ENCODE measurements around the gene TTC3.
"Not testable (repeated sequence)": the region's sequence is repeated elsewhere in the genome, so short reads cannot be mapped to it uniquely, and the experiment has no call there.

TTC3 gene

DNA sequence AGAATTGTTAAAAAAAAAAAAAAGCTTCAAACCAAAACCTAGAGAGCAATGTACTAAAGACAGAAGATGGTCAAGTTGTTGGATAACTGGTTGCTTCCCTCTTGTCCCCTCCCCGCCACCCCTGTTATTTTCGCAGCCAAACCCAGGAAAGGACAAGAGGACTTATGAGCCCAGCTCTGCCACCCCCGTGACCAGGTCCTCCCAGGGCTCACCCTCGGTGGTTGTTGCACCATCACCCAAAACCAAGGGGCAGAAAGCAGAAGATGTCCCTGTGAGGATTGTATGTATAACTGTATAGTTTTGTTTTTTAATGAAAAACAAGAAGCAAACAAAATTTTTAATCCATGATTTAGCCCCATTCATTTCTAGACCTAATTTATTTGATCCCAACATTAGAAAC lies 124.7 kb downstream of the TTC3 start:
- DNase-seq: no peak

DNA sequence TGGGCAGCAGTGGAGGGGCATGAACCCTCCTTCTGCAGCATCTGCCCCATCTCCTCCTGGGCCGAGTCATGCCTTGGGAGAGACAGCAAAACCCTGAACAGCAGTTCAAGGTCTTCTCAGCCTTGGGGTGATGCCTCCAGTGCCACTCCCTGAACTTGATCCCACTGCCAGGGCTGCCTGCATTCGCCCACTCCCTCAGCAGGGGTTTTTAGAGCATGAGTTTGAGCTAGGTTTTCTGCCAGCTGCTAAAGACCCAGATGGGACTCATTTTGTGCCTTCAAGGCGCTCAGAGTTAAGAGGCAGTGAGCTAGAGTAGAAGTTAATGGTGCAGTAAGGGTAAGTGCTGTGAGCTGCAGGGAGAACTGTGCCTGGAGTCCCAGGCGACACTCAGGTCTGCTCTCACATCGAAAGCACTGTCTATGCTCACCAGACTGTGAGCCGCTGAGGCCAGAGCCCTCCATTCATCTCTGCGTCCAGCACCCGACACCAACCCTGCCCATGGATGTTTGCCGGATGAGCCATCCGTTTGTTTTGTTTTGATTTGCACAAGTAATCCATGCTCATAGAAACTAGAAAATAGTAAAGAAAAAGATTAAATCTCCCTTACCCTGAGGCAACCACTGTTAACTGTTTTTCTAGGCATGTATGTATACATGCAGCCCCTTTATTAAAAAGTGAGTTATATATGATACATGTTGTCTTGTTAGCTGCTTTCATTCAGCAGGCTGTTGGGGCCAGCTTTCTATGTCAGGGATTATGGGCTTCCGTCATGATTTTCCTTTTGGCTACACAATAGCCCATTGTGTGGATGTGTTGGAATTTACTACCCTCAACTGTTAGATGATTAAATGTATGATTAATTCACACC lies 126.2 kb downstream of the TTC3 start:
- no peak for DNase-seq

GRCh38 chr21:37200641-37201480 lies 127.8 kb downstream of the TTC3 start:
- no peak for DNase-seq

GRCh38 chr21:37202221-37203110 lies 129.4 kb downstream of the TTC3 start:
- DNase-seq: no peak

- DNase-seq: no peak
Observed at GRCh38 chr21:37204580-37204979, 131.5 kb downstream of the TTC3 start.

DNA sequence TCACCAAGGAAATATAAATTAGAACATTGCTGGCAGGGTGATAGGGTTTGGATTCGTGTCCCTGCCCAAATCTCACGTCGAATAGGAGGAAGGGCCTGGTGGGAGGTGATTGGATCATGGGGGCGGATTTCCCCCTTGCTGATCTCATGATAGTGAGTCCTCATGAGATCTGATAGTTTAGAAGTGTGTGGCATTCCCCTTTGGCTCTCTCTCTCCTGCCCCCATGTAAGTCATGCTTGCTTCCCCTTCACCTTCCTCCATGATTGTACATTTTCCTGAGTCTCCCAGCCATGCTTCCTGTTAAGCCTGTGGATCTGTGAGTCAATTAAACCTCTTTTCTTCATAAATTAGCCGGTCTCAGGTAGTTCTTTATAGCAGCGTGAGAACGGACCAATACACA lies 133.4 kb downstream of the TTC3 start:
- DNase-seq: no peak

DNA sequence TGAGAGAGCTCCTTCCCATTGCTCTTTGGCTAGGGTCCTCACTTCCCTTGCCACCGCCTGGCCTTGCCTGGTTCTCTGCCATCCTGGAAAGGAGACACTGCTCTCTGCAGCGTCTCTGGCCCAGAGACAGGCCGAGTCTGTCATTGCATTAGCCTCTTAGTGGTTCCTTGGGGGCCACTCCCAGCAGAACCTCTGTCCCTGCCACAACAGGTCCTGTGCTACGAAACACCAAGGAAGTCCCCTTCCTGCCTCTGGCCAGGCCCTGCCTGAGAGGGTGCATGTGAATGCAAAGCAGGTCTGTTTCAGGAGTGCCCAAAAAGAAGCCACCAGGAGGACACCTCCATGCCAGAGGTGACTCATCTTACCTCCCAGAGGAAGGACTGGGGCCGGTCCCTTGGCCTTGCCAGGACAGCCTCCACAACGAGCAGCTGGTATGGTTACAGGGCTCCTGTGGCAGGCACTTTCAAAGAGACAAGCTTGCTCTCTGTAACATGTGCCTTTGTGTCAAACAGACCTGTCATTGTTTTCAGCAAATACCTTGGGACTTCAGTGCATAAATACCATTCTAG lies 134.5 kb downstream of the TTC3 start:
- no peak for DNase-seq

GRCh38 chr21:37208056-37208721 lies 135.1 kb downstream of the TTC3 start:
- DNase-seq: no peak

DNA sequence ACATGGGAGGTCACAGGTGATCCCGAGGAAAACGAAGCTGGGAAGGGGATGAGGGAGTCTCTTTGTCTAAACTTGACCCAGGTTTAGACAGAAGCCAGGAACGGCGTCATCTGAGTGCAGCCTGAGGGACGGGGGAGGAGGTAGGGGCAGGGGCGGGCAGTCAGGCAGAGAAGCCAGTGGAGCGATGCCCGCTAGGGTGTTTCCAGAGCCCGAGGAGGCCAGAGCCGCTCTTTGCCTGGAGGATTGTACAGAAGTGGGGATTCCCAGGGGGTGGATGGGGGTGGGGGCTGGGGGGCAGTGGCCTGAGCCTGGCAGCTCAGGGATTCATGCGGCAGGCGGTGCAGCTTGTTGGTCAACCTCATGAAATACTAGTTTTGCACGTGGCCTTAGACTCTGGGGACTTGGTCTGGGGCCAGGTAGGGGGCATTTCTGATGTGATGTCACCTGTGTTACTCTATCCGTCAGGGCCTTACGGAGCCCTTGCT lies 135.7 kb downstream of the TTC3 start:
- no peak for DNase-seq

GRCh38 chr21:37210130-37210529 lies 137.1 kb downstream of the TTC3 start:
- no peak for DNase-seq

- no peak for DNase-seq
Observed at GRCh38 chr21:37210799-37211198, 137.7 kb downstream of the TTC3 start.

DNA sequence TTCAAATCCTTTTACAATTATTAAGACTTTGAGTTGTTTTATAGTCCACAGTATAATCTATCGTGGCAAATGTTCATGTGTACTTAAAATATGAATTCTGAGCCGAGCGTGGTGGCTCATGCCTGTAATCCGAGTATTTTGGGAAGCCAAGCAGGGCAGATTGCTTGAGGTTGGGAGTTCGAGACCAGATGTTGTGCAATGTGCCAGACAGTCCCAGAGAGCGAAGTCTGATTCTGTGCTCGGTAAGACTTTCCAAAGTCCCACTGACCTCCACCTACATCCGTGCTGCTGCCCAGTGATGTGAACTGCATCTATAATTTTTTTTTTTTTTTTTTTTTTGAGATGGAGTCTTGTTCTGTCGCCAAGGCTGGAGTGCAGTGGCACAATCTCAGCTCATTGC lies 141.9 kb downstream of the TTC3 start:
- no peak for DNase-seq

- DNase-seq: peak; percentile 27 to 34
Observed at GRCh38 chr21:37219761-37220432, 146.8 kb downstream of the TTC3 start.

DNA sequence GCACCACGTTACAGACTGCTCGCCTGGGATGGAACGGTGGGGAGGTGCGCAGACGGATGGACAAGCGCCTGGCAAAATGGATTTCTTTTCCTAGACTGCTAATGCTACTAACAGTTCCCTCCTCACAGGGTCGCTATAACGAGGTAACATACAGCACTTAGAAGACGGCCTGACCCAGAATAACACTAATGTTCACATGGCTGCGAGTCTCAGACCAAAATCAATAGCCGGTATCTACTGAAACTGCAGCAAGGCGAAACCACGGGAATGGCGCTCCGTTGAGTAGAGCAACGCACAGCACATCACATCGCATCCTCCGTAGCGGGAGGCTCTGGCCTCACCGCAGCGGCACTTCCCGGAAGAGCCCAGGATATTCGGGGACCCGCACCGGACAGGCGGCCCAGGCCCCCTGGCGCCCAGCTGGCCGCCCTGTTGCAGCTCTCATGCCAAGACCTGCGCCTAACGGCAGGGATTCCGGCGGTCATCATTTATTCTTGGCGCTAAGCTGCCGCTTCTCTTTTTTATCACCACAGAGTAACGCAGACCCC lies 147.5 kb downstream of the TTC3 start:
- peak in 1 of 2 donors; percentile 25 for DNase-seq

DNA sequence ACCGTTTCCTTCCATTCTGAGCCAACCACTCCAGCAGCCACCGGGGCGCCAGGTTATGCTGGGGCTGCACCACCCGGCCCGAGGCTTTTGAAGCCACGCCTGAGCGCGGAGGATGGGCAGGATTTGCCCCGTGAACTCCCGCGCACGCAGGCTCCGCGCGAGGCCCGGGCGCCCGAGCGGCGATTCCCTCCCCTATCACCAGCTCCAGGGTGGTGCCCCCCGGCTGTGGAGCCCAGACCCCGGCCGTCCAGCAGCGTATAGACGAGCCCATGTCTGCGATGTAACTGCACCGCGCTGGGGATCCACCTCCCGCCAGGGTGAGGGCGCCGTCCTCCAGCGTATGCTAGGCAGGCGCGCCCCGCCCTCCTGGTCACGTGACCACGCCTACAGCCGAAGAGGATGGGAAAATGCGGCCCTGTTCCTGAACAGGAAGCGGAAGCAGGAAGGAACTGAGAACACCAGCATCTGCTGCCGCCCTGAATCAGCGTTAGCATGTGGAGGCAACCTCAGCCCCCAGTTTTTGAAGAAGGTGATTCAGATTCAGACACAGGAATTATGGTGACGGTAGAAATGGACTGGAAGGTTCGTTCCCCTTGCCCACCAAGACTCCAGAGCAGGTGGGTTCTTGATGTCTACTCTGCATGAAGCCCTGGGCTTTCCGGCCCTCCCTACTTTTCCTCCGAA lies 148.1 kb downstream of the TTC3 start:
- DNase-seq: peak; percentile 97

DNA sequence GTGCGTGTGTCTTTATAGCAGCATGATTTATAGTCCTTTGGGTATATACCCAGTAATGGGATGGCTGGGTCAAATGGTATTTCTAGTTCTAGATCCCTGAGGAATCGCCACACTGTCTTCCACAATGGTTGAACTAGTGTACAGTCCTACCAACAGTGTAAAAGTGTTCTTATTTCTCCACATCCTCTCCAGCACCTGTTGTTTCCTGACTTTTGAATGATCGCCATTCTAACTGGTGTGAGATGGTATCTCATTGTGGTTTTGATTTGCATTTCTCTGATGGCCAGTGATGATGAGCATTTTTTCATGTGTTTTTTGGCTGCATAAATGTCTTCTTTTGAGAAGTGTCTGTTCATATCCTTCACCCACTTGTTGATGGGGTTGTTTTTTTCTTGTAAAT lies 149.2 kb downstream of the TTC3 start:
- DNase-seq: not testable (repeated sequence)

GRCh38 chr21:37223804-37224345 lies 150.8 kb downstream of the TTC3 start:
- no peak for DNase-seq

DNA sequence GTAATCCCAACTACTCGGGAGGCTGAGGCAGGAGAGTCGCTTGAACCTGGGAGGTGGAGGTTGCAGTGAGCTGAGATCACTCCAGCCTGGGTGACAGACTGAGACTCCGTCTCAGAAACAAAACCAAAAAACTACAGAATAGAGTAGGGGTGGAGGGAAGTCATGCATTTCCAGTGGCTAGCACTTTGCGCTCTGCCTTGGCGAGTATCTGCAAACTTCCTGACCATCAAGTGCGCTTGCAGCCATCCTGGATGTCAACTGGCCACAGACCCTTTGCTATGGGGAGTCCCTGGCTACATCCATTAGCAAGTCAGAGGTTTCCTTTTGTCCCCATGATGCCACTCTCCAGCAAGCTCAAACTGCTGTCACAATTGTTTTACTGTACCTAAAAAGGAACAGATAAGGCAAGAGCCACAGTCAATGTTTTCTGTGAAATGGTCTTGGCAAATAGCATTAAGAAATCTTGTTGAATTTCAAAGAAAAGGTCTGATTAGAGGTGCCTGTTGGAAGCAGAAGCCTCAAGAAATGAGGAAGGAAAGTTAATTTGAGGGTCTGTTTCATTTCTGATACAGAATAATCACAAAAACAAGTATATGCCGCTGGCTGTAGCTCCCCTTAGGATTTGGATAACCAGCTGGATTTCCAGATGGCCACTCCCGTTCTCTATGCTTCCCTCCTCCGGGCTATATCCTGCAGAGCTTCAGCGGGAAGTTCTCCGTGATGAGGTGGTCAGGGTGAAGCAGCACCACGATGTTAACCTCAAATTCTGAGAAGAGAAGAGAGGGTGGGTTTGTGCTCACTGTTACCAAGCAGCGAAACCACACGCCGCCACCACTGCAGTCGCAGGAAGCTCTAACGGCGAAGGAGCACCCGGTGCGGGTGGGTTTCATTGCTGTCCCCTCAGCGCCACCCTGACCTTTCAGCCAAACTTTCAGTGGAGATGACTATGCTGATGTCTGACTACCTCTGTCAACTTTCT lies 152.1 kb downstream of the TTC3 start:
- DNase-seq: peak; percentile 21 to 29
